ENCODE data around the gene STYXL2. TPM values are rescaled to one million over a fixed set of nuclear protein-coding genes. Genes with fewer than 3 reads are reported as not detected.

Gene STYXL2
- total and polyA plus RNA-seq, 2 experiments from 2014 or later = 0.17 to 0.40 TPM

DNA sequence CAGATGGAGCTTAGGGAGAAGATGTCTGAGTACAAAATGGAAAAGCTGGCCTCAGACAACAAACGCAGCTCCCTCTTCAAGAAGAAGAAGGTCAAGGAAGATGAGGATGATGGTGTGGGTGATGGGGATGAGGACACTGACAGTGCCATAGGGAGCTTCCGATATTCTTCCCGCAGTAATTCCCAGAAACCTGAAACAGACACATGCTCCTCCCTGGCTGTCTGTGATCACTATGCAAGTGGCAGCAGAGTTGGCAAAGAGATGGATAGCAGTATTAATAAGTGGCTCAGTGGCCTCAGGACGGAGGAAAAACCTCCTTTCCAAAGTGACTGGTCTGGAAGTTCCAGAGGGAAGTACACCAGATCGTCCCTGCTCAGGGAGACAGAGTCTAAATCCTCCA lies 33.8 kb downstream of the STYXL2 start:
- no peaks in the 10 kb centered on the region for H3F3A ChIP-seq (replicated peaks; ENCODE audit: low read depth)
- Mint-ChIP-seq H3K9me3 (no peaks in the 10 kb centered on the region), H3K27me3 (ENCODE audit: insufficient read depth, low read depth, poor library complexity) (peaks cover 12% of the 10 kb centered on the region), H3K4me1 (peaks cover 15% of the 10 kb centered on the region), H3K4me3 (no peak overlapping the region), H3K27ac (no peak overlapping the region), H3K36me3 (ENCODE audit: low read depth) (no peaks in the 10 kb centered on the region; the same call in 2 of the 3 replicates)
- no peaks in the 10 kb centered on the region for H4K20me1 ChIP-seq (replicated peaks; ENCODE audit: insufficient read depth)
- no peaks in the 10 kb centered on the region for H3K79me2 ChIP-seq (replicated peaks; ENCODE audit: insufficient read depth)
- no peaks in the 10 kb centered on the region for H3K36me3 ChIP-seq (ENCODE audit: insufficient read depth)
- H3K4me2 ChIP-seq = no peak overlapping the region
- no peak overlapping the region for H3K27ac ChIP-seq (ENCODE audit: low read depth)
- DNase-seq (ENCODE audit: low spot score) (no peak), ATAC-seq (no peak)
- peaks cover 3% of the 10 kb centered on the region; the same call in 1 of the 2 replicates for H3K9me2 ChIP-seq (ENCODE audit: insufficient read depth)
- no peak for TF ChIP-seq NANOG (IDR thresholded peaks at IDR 0.05; ENCODE audit: borderline replicate concordance)
- TF ChIP-seq, protein P1, sequence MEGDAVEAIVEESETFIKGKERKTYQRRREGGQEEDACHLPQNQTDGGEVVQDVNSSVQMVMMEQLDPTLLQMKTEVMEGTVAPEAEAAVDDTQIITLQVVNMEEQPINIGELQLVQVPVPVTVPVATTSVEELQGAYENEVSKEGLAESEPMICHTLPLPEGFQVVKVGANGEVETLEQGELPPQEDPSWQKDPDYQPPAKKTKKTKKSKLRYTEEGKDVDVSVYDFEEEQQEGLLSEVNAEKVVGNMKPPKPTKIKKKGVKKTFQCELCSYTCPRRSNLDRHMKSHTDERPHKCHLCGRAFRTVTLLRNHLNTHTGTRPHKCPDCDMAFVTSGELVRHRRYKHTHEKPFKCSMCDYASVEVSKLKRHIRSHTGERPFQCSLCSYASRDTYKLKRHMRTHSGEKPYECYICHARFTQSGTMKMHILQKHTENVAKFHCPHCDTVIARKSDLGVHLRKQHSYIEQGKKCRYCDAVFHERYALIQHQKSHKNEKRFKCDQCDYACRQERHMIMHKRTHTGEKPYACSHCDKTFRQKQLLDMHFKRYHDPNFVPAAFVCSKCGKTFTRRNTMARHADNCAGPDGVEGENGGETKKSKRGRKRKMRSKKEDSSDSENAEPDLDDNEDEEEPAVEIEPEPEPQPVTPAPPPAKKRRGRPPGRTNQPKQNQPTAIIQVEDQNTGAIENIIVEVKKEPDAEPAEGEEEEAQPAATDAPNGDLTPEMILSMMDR (conservative IDR thresholded peaks at IDR 0.05; ENCODE audit: low read depth in 2 of 2) = no peak
- TF ChIP-seq STAT1 (IDR thresholded peaks at IDR 0.05; ENCODE audit: unreplicated experiment) = no peak
- TF ChIP-seq POLR2AphosphoS5 (IDR thresholded peaks at IDR 0.05; ENCODE audit: low read depth) = no peak
- TF ChIP-seq, protein P2, sequence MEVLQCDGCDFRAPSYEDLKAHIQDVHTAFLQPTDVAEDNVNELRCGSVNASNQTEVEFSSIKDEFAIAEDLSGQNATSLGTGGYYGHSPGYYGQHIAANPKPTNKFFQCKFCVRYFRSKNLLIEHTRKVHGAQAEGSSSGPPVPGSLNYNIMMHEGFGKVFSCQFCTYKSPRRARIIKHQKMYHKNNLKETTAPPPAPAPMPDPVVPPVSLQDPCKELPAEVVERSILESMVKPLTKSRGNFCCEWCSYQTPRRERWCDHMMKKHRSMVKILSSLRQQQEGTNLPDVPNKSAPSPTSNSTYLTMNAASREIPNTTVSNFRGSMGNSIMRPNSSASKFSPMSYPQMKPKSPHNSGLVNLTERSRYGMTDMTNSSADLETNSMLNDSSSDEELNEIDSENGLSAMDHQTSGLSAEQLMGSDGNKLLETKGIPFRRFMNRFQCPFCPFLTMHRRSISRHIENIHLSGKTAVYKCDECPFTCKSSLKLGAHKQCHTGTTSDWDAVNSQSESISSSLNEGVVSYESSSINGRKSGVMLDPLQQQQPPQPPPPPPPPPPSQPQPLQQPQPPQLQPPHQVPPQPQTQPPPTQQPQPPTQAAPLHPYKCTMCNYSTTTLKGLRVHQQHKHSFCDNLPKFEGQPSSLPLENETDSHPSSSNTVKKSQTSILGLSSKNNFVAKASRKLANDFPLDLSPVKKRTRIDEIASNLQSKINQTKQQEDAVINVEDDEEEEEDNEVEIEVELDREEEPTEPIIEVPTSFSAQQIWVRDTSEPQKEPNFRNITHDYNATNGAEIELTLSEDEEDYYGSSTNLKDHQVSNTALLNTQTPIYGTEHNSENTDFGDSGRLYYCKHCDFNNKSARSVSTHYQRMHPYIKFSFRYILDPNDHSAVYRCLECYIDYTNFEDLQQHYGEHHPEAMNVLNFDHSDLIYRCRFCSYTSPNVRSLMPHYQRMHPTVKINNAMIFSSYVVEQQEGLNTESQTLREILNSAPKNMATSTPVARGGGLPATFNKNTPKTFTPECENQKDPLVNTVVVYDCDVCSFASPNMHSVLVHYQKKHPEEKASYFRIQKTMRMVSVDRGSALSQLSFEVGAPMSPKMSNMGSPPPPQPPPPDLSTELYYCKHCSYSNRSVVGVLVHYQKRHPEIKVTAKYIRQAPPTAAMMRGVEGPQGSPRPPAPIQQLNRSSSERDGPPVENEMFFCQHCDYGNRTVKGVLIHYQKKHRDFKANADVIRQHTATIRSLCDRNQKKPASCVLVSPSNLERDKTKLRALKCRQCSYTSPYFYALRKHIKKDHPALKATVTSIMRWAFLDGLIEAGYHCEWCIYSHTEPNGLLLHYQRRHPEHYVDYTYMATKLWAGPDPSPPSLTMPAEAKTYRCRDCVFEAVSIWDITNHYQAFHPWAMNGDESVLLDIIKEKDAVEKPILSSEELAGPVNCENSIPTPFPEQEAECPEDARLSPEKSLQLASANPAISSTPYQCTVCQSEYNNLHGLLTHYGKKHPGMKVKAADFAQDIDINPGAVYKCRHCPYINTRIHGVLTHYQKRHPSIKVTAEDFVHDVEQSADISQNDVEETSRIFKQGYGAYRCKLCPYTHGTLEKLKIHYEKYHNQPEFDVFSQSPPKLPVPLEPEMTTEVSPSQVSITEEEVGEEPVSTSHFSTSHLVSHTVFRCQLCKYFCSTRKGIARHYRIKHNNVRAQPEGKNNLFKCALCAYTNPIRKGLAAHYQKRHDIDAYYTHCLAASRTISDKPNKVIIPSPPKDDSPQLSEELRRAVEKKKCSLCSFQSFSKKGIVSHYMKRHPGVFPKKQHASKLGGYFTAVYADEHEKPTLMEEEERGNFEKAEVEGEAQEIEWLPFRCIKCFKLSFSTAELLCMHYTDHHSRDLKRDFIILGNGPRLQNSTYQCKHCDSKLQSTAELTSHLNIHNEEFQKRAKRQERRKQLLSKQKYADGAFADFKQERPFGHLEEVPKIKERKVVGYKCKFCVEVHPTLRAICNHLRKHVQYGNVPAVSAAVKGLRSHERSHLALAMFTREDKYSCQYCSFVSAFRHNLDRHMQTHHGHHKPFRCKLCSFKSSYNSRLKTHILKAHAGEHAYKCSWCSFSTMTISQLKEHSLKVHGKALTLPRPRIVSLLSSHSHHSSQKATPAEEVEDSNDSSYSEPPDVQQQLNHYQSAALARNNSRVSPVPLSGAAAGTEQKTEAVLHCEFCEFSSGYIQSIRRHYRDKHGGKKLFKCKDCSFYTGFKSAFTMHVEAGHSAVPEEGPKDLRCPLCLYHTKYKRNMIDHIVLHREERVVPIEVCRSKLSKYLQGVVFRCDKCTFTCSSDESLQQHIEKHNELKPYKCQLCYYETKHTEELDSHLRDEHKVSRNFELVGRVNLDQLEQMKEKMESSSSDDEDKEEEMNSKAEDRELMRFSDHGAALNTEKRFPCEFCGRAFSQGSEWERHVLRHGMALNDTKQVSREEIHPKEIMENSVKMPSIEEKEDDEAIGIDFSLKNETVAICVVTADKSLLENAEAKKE (CRISPR knock-in tag; IDR thresholded peaks at IDR 0.05) = no peak
- TF ChIP-seq EZH2phosphoT487 (IDR thresholded peaks at IDR 0.05; ENCODE audit: unreplicated experiment) = no peak
- no peak for TF ChIP-seq ZNF331 (CRISPR knock-in tag; IDR thresholded peaks at IDR 0.05; ENCODE audit: low read depth)
- TF ChIP-seq, protein P3, sequence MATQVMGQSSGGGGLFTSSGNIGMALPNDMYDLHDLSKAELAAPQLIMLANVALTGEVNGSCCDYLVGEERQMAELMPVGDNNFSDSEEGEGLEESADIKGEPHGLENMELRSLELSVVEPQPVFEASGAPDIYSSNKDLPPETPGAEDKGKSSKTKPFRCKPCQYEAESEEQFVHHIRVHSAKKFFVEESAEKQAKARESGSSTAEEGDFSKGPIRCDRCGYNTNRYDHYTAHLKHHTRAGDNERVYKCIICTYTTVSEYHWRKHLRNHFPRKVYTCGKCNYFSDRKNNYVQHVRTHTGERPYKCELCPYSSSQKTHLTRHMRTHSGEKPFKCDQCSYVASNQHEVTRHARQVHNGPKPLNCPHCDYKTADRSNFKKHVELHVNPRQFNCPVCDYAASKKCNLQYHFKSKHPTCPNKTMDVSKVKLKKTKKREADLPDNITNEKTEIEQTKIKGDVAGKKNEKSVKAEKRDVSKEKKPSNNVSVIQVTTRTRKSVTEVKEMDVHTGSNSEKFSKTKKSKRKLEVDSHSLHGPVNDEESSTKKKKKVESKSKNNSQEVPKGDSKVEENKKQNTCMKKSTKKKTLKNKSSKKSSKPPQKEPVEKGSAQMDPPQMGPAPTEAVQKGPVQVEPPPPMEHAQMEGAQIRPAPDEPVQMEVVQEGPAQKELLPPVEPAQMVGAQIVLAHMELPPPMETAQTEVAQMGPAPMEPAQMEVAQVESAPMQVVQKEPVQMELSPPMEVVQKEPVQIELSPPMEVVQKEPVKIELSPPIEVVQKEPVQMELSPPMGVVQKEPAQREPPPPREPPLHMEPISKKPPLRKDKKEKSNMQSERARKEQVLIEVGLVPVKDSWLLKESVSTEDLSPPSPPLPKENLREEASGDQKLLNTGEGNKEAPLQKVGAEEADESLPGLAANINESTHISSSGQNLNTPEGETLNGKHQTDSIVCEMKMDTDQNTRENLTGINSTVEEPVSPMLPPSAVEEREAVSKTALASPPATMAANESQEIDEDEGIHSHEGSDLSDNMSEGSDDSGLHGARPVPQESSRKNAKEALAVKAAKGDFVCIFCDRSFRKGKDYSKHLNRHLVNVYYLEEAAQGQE (IDR thresholded peaks at IDR 0.05; ENCODE audit: unreplicated experiment) = no peak
- no peak for TF ChIP-seq JUNB (IDR thresholded peaks at IDR 0.05; ENCODE audit: unreplicated experiment)
- TF ChIP-seq, protein P4, sequence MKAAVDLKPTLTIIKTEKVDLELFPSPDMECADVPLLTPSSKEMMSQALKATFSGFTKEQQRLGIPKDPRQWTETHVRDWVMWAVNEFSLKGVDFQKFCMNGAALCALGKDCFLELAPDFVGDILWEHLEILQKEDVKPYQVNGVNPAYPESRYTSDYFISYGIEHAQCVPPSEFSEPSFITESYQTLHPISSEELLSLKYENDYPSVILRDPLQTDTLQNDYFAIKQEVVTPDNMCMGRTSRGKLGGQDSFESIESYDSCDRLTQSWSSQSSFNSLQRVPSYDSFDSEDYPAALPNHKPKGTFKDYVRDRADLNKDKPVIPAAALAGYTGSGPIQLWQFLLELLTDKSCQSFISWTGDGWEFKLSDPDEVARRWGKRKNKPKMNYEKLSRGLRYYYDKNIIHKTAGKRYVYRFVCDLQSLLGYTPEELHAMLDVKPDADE (IDR thresholded peaks at IDR 0.05) = no peak
- TF ChIP-seq EZH2 (IDR thresholded peaks at IDR 0.05; ENCODE audit: low read depth, unreplicated experiment) = no peak
- no peak for TF ChIP-seq CREB1 (CRISPR knock-in tag; IDR thresholded peaks at IDR 0.05; ENCODE audit: low read depth)
- TF ChIP-seq ZNF114 (CRISPR knock-in tag; IDR thresholded peaks at IDR 0.05) = no peak
- no peaks in the 10 kb centered on the region for H3K27me3 ChIP-seq (ENCODE audit: insufficient read depth)
- no peak overlapping the region for H3K4me3 ChIP-seq
- H2AFZ ChIP-seq = no peak overlapping the region
- peaks cover 7% of the 10 kb centered on the region for H3K4me1 ChIP-seq (ENCODE audit: insufficient read depth)
